GM12873 (cell line): ENCODE results near the gene TATDN3.

Source experiments
- CTCF ChIP-seq: IDR thresholded peaks from 2 replicates; pipeline ENCODE4 v1.5.1; 2012; ENCODE audit warnings: low read depth, mild to moderate bottlenecking, moderate library complexity, low read length, control low read depth; ENCODE audit not compliant: insufficient read depth; ENCODE audit errors: missing control alignments

TATDN3 gene

GRCh38 chr1:212822956-212823355 is 31.3 kb downstream of the TATDN3 start:
- no peak for TF ChIP-seq CTCF

DNA sequence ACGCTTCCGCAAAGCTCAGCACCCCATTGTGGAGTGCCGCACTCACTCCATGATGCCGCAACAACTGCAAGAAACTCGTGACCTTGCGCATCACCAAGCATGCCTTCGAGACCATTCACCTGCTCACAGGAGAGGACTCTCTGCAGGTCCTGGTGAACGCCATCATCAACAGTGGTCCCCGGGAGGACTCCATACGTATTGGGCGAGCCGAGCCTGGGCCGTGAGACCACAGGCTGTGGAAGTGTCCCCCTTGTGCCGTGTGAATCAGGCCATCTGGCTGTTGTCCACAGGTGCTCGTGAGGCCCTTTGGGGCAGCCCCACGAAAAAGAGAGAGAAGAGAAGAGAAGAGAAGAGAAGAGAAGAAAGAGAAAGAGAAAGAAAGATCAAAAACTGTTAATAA is 32.5 kb downstream of the TATDN3 start:
- TF ChIP-seq CTCF = no peak

- TF ChIP-seq CTCF = no peak
Observed at GRCh38 chr1:212825798-212826452, 34.2 kb downstream of the TATDN3 start.

DNA sequence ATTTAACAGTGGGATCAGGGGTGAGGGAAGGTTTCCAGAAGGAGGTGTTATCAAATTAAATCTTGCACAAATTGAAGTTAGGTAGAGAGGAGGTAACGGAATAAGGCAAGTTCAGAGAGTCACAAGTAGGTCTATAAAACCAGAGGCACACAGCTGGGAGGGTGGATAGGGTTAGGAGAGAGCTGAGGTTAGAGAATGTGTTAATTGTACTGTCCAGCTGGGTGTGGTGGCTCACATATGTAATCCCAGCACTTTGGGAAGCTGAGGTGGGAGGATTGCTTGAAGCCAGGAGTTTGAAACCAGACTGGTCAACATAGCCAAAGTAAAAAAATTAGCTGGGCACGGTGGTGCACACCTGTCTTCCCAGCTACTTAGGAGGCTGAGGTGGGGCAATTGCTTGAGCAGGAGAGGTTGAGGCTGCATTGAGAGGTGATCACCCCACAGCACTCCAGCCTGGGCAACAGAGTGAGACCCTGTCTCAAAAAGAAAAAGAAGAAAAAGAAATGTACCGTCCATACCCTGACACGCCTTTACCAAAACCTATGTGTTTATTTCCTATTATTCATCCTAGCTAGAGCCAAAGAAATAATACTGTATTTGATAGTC is 35.6 kb downstream of the TATDN3 start:
- TF ChIP-seq CTCF = no peak

GRCh38 chr1:212827831-212828278 is 36.2 kb downstream of the TATDN3 start:
- no peak for TF ChIP-seq CTCF

- no peak for TF ChIP-seq CTCF
Observed at GRCh38 chr1:212828395-212828794, 36.7 kb downstream of the TATDN3 start.

- TF ChIP-seq CTCF = no peak
Observed at GRCh38 chr1:212838145-212838544, 46.5 kb downstream of the TATDN3 start.
